ENCODE measurements around the gene PDE11A. TPM values are rescaled to one million over a fixed set of nuclear protein-coding genes. Genes with fewer than 3 reads are reported as not detected.

PDE11A gene
- total RNA-seq, 1 donor from 2014 or later: not detected

GRCh38 chr2:177873915-177874314, 198.7 kb downstream of the PDE11A start:
- DNase-seq (no peak), ATAC-seq (ENCODE audit: low read depth) (no peak)
- Mint-ChIP-seq H3K36me3 (ENCODE audit: low read depth) (no peaks in the 10 kb centered on the region), H3K9me3 (no peaks in the 10 kb centered on the region), H3K4me3 (no peak overlapping the region), H3K27me3 (peaks cover 6% of the 10 kb centered on the region), H3K4me1 (no peaks in the 10 kb centered on the region), H3K27ac (no peak overlapping the region)
- ChIA-PET CTCF (no interaction called here), POLR2A (no interaction called here)
- intact Hi-C loops (cut with micrococcal nuclease): no loop called here
- TF ChIP-seq, protein P1, sequence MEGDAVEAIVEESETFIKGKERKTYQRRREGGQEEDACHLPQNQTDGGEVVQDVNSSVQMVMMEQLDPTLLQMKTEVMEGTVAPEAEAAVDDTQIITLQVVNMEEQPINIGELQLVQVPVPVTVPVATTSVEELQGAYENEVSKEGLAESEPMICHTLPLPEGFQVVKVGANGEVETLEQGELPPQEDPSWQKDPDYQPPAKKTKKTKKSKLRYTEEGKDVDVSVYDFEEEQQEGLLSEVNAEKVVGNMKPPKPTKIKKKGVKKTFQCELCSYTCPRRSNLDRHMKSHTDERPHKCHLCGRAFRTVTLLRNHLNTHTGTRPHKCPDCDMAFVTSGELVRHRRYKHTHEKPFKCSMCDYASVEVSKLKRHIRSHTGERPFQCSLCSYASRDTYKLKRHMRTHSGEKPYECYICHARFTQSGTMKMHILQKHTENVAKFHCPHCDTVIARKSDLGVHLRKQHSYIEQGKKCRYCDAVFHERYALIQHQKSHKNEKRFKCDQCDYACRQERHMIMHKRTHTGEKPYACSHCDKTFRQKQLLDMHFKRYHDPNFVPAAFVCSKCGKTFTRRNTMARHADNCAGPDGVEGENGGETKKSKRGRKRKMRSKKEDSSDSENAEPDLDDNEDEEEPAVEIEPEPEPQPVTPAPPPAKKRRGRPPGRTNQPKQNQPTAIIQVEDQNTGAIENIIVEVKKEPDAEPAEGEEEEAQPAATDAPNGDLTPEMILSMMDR (IDR thresholded peaks at IDR 0.05): no peak

GRCh38 chr2:177872286-177872685, 200.3 kb downstream of the PDE11A start:
- ChIA-PET POLR2A (no interaction called here), CTCF (no interaction called here)
- Mint-ChIP-seq H3K9me3 (no peaks in the 10 kb centered on the region), H3K4me1 (no peaks in the 10 kb centered on the region), H3K4me3 (no peak overlapping the region), H3K27me3 (peaks cover 6% of the 10 kb centered on the region), H3K27ac (no peak overlapping the region), H3K36me3 (ENCODE audit: low read depth) (no peaks in the 10 kb centered on the region)
- TF ChIP-seq, protein P1 (IDR thresholded peaks at IDR 0.05): no peak
- DNase-seq (no peak), ATAC-seq (ENCODE audit: low read depth) (no peak)
- intact Hi-C loops (cut with micrococcal nuclease): no loop called here

DNA sequence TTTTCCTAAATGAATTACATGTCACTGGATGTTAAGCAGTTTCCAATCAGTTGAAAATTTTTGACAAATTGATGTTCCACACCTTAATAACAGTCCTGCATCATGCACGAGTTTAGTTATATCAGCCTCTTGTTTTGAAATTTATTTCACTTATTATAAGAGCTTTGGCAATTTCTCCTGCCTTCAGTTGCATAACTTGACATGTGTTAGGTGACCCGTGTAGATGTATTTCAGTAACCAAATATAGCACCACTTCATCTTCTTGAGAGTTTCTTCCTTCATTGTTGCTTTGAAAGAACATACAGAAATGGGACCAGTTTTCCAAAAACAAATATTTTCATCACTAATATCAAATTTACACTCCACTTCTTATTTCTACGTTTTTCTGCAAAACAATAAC, 202.7 kb downstream of the PDE11A start:
- Mint-ChIP-seq H3K9me3 (no peaks in the 10 kb centered on the region), H3K27ac (no peak overlapping the region), H3K4me3 (no peak overlapping the region), H3K27me3 (peaks cover 4% of the 10 kb centered on the region), H3K36me3 (ENCODE audit: low read depth) (no peaks in the 10 kb centered on the region), H3K4me1 (no peaks in the 10 kb centered on the region)
- no peak for DNase-seq
- ChIA-PET CTCF (no interaction called here), POLR2A (no interaction called here)
- no peak for ATAC-seq (ENCODE audit: low read depth)
- intact Hi-C loops (cut with micrococcal nuclease): no loop called here
- TF ChIP-seq, protein P1 (IDR thresholded peaks at IDR 0.05): no peak

- POLR2A ChIA-PET: no interaction called here
- H3K36me3 Mint-ChIP-seq (ENCODE audit: low read depth): no peaks in the 10 kb centered on the region
Observed at GRCh38 chr2:177869209-177869608, 203.4 kb downstream of the PDE11A start.

DNA sequence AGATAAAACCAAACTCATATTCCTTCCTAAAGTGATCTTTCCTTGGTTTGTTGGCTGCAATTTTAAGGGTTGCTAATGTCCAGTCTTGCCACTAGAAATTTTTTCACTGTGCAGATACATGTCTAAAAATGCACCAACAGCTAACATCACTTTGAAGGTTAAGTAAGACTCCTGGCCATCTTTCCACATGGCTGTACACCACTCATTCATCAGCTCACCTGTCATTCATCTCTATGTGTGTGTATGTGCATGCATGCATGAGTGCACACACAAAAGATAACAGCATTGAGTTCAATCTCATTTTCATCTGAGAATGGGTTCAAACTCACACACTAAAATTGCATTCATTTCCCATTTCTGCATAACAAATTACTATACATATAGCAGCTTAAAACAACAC, 203.8 kb downstream of the PDE11A start:
- Mint-ChIP-seq H3K27me3 (peaks cover 4% of the 10 kb centered on the region), H3K27ac (no peak overlapping the region), H3K4me1 (no peaks in the 10 kb centered on the region), H3K4me3 (no peak overlapping the region), H3K9me3 (no peaks in the 10 kb centered on the region), H3K36me3 (ENCODE audit: low read depth) (no peaks in the 10 kb centered on the region)
- DNase-seq: no peak
- ATAC-seq (ENCODE audit: low read depth): no peak
- POLR2A ChIA-PET: no interaction called here
- intact Hi-C loops (cut with micrococcal nuclease): no loop called here
- CTCF ChIA-PET: no interaction called here
- TF ChIP-seq, protein P1 (IDR thresholded peaks at IDR 0.05): no peak

More at GRCh38 chr2:177869209-177869608, 203.4 kb downstream of the PDE11A start:
- no peak overlapping the region for H3K4me3 Mint-ChIP-seq
- intact Hi-C loops (cut with micrococcal nuclease): no loop called here
- ATAC-seq (ENCODE audit: low read depth): no peak
- TF ChIP-seq, protein P1 (IDR thresholded peaks at IDR 0.05): no peak
- H3K27ac Mint-ChIP-seq: no peak overlapping the region
- H3K9me3 Mint-ChIP-seq: no peaks in the 10 kb centered on the region
- no peaks in the 10 kb centered on the region for H3K4me1 Mint-ChIP-seq
- peaks cover 4% of the 10 kb centered on the region for H3K27me3 Mint-ChIP-seq
- DNase-seq: no peak
- CTCF ChIA-PET: no interaction called here
